H4 (cell line): ENCODE results near the gene PCSK5. TPM values are rescaled to one million over a fixed set of nuclear protein-coding genes. Genes with fewer than 3 reads are reported as not detected.
"Not testable (repeated sequence)": the region's sequence is repeated elsewhere in the genome, so short reads cannot be mapped to it uniquely, and the experiment has no call there.

ENCODE experiments used
- DNase-seq: peaks from one replicate; pipeline ENCODE4 v3.0.0-alpha.2; 2015; ENCODE audit warnings: low spot score
- total RNA-seq: library from RNA; depleted of rRNA; stranded (reverse); fragments of >200 nt; shearing (Covaris generic); gene quantifications from 2 replicates; pipeline ENCODE4 v1.2.3, GENCODE V29; 2014

PCSK5 gene
- total RNA-seq, 1 experiment from 2014 or later = 2.4 TPM

DNA sequence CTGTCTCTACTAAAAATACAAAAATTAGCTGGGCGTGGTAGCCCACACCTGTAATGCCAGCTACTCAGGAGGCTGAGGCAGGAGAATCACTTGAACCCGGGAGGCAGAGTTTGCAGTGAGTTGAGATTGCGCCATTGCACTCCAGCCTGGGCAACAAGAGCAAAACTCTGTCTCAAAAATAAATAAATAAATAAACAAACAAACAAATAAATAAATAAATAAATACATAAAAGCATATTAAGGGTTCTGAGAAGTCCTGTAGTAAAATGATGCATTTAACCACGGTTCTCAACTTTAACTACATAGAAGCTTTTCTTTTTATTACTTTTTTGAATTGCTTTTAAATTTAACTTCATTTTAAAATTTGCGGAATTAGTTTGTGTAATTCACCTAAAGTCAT lies 190.8 kb downstream of the PCSK5 start:
- not testable (repeated sequence) for DNase-seq

DNA sequence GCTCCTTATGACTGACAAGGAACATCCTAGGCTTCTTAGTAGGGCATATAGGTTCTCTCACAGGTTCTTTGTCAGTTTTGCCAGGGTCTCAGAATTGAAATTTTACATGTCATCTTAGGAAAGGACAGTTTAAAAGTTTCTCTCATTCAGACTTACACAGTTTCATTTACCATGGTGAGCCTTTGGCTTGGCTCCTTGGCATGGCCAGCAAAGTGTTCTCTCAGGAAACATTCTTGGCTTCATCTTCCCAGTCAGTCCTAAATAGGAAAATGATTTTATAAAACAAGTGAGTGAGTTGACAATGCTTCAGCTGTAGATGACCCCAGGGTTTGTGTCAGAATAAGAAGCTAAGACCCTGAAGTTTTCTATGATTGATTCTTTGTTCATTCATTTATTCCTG lies 191.6 kb downstream of the PCSK5 start:
- DNase-seq = no peak

DNA sequence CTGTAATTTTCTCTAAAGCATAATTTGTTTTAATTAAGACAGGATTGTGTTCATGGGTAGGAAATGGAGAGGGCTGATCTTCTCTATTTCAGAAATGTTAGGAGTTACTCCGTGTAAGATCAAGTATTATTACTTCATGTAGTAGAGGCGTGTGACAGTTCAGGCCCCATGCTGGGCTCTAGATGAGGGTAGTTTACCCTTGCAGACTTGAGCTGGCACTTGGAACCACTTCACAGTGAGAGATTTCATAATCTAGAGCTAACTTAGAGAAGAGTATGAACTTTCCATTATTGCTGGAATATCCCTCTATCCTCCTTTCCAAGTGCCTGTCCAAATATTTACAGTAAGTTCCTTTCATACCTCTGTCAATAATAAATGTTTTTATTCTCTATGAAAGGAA lies 195.1 kb downstream of the PCSK5 start:
- DNase-seq = no peak

DNA sequence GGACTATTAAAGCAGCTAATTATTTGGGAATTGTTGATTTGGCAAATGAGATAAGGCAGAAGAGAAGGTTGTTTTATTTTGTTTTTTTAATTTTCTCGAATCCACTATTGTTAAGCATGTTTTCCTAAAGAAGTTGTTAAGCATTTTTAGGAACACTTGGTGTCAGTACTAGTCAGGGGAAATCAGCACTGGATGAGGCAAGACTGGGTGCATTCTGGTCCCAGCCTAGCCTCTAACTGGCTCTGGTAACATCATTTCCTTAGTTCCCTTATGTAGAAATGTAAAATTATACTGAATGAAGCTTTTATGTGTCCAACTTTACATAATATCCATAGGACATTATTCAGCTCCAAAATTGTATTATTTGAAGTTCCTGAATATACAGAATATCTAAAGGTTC lies 196.1 kb downstream of the PCSK5 start:
- DNase-seq = no peak

DNA sequence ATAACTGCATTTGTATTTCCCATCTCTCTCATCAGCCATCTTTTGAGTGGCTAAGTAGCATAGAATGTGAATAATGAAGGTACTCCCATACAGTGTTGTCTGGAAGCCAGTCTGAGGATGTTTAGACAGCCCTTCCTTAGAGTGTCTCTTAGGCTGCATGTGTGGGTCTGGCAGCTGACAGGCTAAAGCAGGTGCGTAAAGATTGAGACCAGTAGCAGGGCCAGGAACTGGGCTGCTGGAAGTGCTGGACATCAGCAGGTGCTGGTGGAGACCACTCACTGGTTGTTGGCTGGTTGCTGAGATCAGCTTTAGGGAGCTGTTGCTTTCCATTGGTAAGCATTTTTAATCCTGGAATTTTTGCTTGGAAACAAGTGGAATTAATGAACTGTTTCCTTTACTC lies 197.5 kb downstream of the PCSK5 start:
- DNase-seq = no peak

DNA sequence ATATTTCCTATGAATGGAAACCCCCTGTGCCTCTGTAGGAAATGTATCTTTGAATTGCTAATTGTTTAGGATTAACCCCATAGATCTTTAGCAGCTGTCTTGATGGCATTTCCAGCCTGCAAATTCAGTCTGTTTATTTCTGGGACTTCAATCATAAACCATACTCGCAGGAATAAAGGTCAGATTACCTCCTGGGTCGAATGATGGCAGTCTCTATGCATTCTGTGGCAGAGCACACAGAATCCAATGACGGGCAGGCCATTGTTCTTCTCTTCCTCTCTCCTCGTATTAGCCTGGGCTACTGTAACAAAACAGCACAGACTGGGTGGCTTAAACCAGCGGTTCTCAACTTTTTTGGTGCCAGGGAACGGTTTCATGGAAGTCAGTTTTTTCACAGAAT lies 199.9 kb downstream of the PCSK5 start:
- DNase-seq = no peak

DNA sequence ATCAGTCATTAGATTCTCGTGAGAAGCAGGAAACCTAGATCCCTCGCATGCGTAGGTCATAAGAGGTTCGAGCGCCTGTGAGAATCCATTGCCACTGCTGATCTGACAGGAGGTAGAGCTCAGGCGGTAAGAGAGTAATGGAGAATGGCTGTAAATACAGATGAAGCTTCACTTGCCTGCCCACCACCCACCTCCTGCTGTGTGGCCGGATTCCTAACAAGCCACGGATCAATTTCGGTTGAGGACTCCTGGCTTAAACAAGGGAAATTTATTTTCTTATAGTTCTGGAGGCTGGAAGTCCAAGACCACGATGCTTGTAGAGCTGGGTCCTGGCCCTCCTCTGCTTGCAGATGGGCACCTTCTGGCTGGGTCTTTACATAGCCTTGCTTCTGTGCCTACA lies 200.4 kb downstream of the PCSK5 start:
- DNase-seq = no peak

DNA sequence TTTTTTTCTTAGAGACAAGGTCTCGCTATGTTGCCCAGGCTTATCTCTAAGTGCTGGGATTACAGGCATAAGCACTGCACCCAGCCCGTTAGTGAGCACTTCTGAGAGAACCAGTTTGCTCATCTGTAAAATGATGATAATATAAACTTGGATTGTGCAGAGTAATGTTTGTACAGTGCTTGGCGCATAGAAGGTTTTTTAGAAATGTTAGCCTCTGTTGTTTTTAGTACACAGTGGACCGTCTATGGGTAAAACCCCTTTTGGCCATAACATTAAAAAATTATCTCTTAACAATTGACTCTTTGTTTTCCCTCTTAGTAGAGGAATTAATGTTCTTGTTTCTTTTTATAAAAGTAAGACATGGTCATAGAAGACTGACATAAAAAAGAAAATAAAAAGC lies 202.1 kb downstream of the PCSK5 start:
- no peak for DNase-seq

DNA sequence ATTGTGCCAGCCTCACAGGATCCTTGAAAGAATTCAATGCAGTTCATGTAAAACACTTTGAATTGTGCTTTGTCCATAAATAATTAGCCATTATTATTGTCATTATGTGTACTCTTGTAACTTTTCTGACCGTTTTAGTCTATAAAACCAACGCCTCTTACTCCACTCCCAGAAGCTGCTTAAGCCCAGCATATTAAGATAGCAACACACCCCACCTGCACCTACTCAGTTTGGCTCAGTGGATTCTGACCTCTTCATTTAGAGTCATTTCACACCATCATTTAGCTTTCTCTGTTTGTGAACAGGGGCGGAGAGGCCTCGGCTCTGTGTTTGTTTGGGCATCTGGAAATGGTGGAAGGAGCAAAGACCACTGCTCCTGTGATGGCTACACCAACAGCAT lies 205.1 kb downstream of the PCSK5 start:
- no peak for DNase-seq

DNA sequence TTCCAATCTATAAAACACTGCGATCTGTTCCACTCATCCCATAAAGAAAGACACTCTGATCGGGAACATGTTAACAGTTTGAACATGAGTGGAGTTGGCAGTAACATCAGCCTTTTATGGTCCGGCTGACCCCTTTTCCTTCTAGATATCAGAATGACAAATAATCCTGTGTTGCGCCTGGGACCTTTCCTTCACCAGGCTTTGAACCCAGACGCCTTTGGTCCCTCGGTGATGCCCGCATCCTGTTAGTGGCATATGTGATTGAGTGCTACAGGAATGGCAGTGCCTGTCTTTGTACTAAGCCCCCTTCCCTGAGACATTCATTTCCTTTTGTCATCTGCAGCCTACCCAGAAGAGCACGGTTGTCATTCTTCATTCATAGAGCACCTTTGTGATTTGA lies 209.0 kb downstream of the PCSK5 start:
- DNase-seq = no peak

DNA sequence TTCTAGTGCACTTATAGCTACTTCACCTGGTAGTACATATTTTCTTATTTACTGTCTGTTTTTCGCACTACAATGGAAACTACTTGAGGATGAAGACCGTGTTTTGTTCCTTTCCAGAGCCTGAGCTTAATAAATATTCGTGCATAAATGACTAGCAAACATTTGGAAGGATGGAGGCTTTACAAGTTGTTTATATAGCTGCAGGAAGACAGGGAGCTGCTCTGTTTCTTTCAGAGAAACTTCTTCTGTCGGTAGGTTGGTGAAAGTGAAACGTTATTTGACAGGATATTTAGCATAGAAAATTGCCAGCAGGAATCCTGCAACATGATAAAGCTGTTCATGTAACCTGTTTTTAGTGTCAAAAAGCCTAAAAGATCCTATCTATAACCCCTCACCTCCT lies 210.6 kb downstream of the PCSK5 start:
- no peak for DNase-seq

DNA sequence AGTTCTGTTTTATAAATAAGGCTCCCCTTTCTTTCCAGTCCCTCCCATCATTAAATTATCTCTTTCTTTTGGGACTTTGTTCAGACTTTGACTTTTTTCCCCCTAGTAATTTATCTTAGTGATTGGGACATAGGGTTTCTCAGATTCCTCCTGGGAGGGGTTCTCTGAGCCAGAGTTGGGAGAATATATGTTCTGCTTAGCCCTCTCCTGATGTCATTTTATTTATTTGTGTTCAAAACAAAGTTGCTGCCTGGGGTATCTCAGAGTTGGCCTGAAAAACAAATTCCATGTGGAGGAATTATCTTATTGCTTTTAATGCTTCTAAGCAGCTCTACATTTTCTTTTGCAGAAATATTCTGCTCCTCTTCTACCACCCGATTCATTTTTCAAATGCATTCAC lies 211.0 kb downstream of the PCSK5 start:
- no peak for DNase-seq

DNA sequence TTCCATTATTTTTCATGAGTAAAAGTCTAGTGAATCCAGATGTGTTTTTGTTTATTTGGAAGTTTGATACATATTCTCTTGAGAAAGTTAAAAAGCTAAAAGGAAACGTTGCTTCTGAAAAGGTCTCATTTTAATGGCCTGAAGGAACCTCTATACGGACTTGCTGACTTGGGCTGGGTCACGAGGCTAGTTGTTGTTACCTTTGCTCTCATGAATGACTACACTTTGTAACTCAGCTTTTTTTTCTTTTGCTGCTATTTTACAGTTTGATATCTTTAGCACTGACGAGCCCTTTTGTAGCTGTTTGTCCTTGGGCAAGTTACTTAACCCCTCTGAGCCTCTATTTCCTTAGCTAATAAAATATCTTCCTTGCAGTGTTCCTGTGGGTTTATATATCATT lies 211.5 kb downstream of the PCSK5 start:
- DNase-seq = no peak

DNA sequence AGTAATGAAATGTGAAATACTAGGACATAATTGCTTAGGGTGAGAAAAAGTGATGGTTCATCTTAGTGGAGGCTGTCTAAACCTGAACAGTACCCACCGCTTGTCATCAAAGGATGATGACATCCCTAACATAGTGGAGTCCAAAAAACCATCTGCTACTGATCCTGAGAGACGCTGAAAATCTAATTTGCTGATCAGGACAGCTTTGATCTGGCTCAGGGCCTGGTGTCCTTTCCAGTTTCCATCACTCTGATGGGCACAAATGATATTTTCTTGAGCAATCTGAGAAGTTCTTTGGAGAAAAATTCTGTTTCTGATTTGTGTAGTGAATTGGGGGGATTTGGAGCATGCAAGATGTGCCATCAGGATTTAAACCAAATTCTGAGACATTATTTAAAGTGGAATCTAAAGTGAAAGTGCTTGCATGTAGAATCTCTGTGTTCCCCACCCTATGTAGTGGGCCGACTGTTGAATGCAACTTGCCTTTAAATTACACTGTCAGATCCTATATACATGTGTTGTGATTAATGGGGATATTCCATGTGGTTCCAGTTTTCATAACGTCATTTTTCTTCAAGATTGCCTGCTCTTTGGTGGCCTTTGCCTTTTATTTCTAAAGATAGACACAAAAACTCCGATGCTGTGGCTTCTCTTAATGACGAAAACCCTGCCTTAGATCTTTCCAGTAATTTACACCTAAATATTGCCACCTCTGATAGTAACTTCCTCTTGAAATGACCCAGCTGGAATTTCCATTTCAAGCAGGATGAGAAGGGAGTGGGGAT lies 213.2 kb downstream of the PCSK5 start:
- no peak for DNase-seq

DNA sequence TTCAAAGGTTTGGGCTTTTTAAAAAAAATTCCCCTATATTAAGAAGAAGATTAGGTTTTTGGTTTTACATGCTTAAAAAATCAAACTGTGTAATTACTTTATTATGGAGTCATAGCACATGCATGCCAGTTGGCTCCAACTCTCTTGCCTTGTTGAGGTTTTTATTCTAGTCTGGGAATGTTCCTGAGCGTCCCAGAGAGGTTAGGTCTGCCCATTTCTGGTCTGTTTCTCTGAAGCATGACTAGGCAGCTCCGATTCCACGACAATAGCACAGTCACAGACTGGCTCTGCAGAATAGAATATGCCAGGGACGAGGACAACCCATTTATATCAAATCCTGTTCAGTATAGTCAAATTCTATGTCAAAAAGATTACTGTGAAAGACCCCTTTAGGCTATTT lies 217.0 kb downstream of the PCSK5 start:
- DNase-seq = peak; percentile 27

DNA sequence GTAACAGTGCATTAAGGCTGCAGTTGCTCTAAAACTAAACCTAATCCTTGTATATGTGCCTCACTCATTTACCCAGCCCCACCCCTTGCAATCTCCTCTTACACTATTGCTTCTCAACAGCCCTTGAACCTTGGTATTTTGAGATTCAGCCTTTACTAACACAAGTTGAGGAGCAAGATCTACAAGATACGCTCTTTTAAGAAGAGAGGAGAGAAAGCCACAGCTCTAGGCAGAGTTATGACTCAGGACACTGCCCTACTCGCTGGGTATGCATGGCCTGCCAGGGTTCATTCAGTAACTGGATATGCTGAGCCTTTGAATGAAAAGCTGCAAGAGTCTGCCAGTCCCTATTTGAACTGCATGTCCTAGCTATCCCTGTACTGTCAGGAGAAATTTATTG lies 219.5 kb downstream of the PCSK5 start:
- DNase-seq = peak; percentile 8

DNA sequence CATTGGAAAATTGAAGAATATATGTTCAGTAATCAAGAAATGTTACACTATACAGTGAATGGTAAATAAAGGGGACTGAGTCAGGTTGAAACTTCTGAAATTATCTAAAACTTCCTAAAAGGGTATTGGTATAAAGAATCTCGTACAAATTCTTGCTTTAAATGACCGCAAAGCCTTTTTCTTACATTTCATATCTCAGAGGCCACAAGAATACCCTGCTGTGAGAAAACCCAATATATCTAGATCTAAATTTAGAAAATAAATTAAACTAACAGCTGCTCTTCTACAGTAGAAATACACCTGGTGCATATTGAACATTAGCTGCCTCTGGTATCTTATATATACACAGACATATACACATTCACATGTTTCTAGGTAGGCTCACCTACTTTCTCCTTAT lies 221.7 kb downstream of the PCSK5 start:
- DNase-seq = no peak

DNA sequence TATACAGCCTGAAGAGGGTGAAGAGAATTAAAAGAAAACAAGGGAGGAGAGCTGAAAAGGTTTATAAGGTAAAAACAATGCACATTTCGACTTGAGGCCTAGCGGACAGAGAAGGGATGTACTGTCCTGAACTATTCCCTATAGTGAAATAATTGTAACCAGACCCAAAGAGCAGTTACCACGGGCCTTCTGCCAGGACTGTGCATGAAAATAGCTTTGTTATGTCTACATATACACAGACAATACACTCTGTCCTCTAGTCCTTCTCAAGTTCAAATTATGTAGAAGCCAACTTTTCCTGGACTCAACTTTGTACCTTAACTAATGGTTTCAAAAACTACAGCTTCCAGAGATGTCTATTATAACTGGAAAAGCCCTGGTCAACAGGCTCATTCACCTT lies 223.7 kb downstream of the PCSK5 start:
- DNase-seq = no peak

DNA sequence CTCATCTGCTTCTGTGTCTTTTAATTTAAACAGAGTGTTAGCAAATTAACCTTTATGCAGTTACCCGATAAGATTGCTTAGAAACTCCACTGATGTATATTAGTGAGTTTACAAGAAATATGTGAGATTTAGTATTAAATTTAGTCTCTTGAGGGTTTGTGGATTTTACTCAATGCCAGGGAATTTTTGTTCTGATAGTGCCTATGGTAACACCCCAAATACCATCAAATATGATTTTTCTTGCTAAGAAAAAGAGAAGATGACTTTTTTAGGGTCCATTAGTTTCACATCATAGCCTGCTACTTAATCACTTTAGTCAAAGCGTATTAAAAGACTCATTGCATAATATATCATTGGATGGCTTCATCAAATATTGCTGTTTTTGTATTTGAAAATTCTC lies 224.9 kb downstream of the PCSK5 start:
- no peak for DNase-seq

DNA sequence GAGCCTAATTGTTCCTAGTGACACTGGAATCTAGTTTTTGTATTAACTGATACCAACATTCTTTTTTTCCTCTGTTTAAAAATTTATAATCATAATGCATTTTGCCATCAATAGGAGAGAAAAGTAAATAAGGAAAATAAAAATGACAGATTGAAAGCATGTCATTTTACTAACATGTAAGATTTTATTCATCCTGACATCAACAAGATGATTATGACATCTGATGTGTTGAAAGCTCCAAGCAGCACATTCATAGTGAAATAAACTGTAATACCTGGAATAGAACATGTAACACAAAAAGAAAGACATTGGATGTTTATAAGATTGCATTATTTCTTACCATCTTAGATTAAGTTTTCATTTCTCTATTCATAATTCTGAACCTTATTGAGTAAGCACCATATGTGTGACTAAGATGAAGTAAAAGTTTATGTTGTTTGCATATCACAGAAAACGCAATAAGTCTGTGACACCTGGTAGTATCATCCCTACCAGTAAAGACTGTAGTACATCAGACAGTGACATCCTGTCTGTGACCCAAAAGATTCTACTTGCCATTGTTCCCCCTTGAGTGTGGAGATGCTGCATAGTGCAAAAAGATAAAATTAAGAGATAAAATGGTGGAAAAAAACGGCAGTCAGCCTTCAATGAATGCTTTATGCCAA lies 225.6 kb downstream of the PCSK5 start:
- no peak for DNase-seq

DNA sequence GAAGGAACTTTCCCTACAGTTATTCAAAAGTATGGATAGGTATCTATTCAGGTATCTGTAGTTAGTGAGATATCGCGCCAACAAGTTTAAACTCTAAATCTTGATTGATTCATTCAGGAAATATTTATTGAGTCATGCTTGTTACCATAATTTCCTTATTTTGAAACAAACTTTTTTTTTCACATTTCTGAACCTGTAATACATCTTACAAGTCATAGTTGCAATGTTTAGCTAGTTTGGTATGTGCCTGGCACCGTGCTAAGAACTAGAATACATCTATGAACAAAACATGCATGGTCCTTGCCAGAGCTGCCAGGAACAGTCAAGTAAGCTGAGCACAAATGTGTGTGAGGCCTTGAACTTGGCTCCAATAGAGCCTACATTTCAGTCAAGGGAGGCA lies 226.4 kb downstream of the PCSK5 start:
- DNase-seq = no peak

DNA sequence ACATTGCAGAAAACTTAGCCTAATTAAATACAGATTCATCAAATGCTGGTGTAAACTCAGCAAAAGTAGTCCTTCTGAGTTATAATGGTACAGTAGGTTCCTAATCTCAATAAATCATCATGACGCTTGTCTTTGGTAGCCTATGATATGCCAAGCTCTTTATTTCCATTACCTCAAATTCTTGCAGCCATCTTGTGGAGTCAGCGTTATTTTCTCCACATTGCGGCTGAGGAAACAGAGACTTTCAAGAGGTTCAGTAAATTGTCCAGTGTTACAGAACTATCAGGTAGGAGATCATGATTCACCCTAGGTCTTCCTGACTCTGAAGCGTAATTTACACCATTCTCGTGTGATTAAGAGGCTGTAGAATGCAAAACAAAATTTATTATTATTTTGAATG lies 237.2 kb downstream of the PCSK5 start:
- DNase-seq = no peak

DNA sequence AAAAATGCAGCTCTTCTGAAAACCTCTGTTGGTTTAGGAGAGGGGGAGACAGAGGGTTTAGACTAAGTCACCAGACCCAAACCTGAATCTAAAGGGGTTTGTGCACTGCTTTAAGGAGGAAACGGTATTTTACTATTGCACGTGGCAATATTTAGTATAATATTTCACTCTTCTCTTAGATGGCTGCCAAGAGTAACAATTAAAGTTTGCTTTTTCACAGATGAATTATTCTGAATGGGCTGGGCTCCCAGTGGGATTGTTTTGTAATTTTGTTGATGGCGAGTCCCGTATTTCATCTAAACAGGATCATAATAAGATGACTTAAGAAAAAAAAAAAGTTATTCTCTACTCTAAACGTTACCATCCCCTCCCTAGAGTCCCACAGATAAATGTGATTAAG lies 245.4 kb downstream of the PCSK5 start:
- DNase-seq = no peak

DNA sequence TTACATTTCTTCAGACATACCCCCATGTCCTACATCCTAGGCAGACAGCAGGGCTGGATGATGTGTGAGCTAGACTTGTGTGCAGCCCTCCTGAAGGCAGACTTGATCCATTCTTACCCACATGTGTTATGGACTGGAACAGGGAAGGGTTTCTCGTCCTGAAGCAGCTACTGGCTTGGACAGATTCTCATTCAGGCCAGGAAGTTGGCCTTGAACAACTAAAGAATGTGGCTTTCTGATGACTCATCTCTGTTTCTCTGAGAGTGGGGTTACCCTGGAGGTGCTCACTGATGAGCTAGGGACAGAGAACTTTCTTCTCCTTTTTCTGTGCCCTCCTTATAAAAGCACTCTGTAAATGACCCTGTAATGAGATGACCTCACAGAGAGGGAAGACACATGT lies 246.5 kb downstream of the PCSK5 start:
- peak; percentile 53 for DNase-seq
